Calu3 (cell line): ENCODE measurements around the gene NELFB. TPM values are rescaled to one million over a fixed set of nuclear protein-coding genes. Genes with fewer than 3 reads are reported as not detected.

Experiments used
- BruUV-seq: library from RNA; stranded (reverse); fragments of 400-500 nt; replicated peaks from 2 replicates; lab custom pipeline; 2021; lab: Mats Ljungman, UMichigan
- CTCF ChIA-PET: fragments of 300-600 bp; sonication (Branson Sonifier 250); formaldehyde crosslinking; loops from one replicate; lab custom pipeline; 2022; ENCODE audit warnings: antibody characterized with exemption; lab: Charles Lee
- DNase-seq: peaks from one replicate; pipeline ENCODE4 v3.0.0; 2022
- H3K27ac Mint-ChIP-seq: one replicate; pipeline ENCODE4 v1.8.0; 2022; ENCODE audit warnings: mixed read lengths; ENCODE audit not compliant: unreplicated experiment
- H3K27me3 Mint-ChIP-seq: one replicate; pipeline ENCODE4 v1.8.0; 2022; ENCODE audit warnings: mixed read lengths; ENCODE audit not compliant: unreplicated experiment
- H3K36me3 Mint-ChIP-seq: one replicate; pipeline ENCODE4 v1.8.0; 2022; ENCODE audit warnings: mild to moderate bottlenecking, moderate library complexity, mixed read lengths; ENCODE audit not compliant: insufficient read depth, unreplicated experiment
- H3K4me1 Mint-ChIP-seq: one replicate; pipeline ENCODE4 v1.8.0; 2022; ENCODE audit warnings: mild to moderate bottlenecking, low read depth, mixed read lengths; ENCODE audit not compliant: unreplicated experiment
- H3K4me3 Mint-ChIP-seq: one replicate; pipeline ENCODE4 v1.8.0; 2022; ENCODE audit warnings: mild to moderate bottlenecking, low read depth, moderate library complexity, mixed read lengths; ENCODE audit not compliant: unreplicated experiment
- H3K9me3 Mint-ChIP-seq: one replicate; pipeline ENCODE4 v1.8.0; 2022; ENCODE audit warnings: low read depth, mixed read lengths; ENCODE audit not compliant: unreplicated experiment
- CTCF ChIP-seq: fragments of 200-600 bp; IDR thresholded peaks from one replicate; pipeline ENCODE4 v1.8.0; 2022; ENCODE audit warnings: antibody characterized with exemption; ENCODE audit not compliant: unreplicated experiment
- intact Hi-C: fragments of 100-400 bp; cut with micrococcal nuclease; formaldehyde crosslinking; loops from one replicate; pipeline ENCODE4 v1.10.0; 2022; ENCODE audit not compliant: unreplicated experiment
- total RNA-seq: library from RNA; stranded (reverse); gene quantifications from 2 replicates; pipeline ENCODE4 v1.2.3, GENCODE V29; 2022

NELFB gene
- total RNA-seq, 1 experiment from 2014 or later: 43.5 TPM

- no peaks in the 10 kb centered on the region for H3K9me3 Mint-ChIP-seq
- no peaks in the 10 kb centered on the region for H3K4me1 Mint-ChIP-seq
- peak; percentile 76 for TF ChIP-seq CTCF
- H3K36me3 Mint-ChIP-seq: peaks cover 45% of the 10 kb centered on the region
- H3K4me3 Mint-ChIP-seq: peak overlapping the region; percentile 81
- BruUV-seq: no TSS peak
- no peaks in the 10 kb centered on the region for H3K27me3 Mint-ChIP-seq
- intact Hi-C loops: no loop called here
- CTCF ChIA-PET: interaction anchor here (1.0 to 1.2 kb wide), 2 partner anchors 16 to 26 kb away, joined by 3 to 4 read pairs; partner anchors contain the start of gene TOR4A
- DNase-seq: no peak
- H3K27ac Mint-ChIP-seq: no peak overlapping the region
These were observed 47.5 kb downstream of the NELFB start for GRCh38 chr9:137302449-137303150.

- Mint-ChIP-seq H3K27ac (no peak overlapping the region), H3K27me3 (no peaks in the 10 kb centered on the region)
These were observed 48.2 kb downstream of the NELFB start for GRCh38 chr9:137303151-137303892.

GRCh38 chr9:137303893-137304382 is 48.8 kb downstream of the NELFB start:
- CTCF ChIA-PET: no interaction called here
- no peaks in the 10 kb centered on the region for H3K4me1 Mint-ChIP-seq
- peaks cover 38% of the 10 kb centered on the region for H3K36me3 Mint-ChIP-seq
- no peak overlapping the region for H3K4me3 Mint-ChIP-seq
- TF ChIP-seq CTCF: no peak
- no peak for DNase-seq
- H3K27me3 Mint-ChIP-seq: no peaks in the 10 kb centered on the region
- intact Hi-C loops: no loop called here
- no peak overlapping the region for H3K27ac Mint-ChIP-seq
- H3K9me3 Mint-ChIP-seq: no peaks in the 10 kb centered on the region
- BruUV-seq: no TSS peak

More at GRCh38 chr9:137303151-137303892, 48.2 kb downstream of the NELFB start:
- intact Hi-C loops: no loop called here
- Mint-ChIP-seq H3K4me1 (no peaks in the 10 kb centered on the region), H3K4me3 (peak overlapping the region; percentile 81), H3K9me3 (no peaks in the 10 kb centered on the region), H3K36me3 (peaks cover 45% of the 10 kb centered on the region)
- no peak for TF ChIP-seq CTCF
- no TSS peak for BruUV-seq
- DNase-seq: no peak
- CTCF ChIA-PET: no interaction called here

DNA sequence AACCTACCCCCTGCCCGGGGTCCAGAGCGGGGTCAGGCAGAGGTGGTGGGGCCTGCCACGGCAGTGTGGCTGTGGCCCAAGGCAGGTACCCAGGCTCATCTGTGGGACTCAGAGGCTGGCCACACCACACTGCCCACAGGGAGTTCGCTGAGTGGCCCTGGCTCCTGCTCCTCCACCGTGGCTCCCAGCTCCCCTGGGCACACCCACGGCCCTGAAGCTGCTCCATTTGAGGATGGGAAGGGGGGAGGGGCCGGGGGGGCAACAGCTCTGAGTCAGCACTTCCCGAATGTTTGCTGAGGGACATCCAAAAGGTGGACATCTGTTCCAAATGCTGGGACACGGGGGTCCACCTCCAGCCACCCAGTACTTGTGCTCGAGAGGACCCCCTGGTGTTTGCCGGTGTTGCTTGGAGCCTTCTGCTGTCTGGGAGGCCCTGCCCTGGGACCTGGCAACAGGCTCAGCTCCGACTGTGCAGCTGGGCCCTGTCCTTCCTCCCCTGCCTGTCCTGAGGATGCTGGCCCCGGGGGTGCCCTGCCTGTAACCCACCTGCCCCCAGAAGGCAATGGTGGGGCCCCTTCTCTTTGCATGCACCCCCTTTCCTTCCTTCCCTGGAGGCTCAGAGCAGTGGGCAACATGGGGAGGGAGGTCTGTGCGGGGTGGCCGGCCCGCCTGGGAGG is 49.4 kb downstream of the NELFB start:
- Mint-ChIP-seq H3K4me3 (no peak overlapping the region), H3K27me3 (no peaks in the 10 kb centered on the region), H3K9me3 (no peaks in the 10 kb centered on the region), H3K27ac (no peak overlapping the region), H3K4me1 (no peaks in the 10 kb centered on the region), H3K36me3 (peaks cover 35% of the 10 kb centered on the region)
- intact Hi-C loops: no loop called here
- BruUV-seq: no TSS peak
- DNase-seq: no peak
- CTCF ChIA-PET: interaction anchor here (0.6 kb wide), 1 partner anchor 118 kb away, joined by 3 read pairs; the partner anchor contains the start of genes EXD3 and NOXA1
- no peak for TF ChIP-seq CTCF
